Activated CD4-positive, alpha-beta T cell treated with anti-CD3 and anti-CD28 coated beads, Interleukin-2, amount 10 ng/mL, durations not matched to agents 24 days and 14 days (primary cell): ENCODE data around the gene CDH15. TPM values are rescaled to one million over a fixed set of nuclear protein-coding genes. Genes with fewer than 3 reads are reported as not detected.
"Not testable (repeated sequence)": the region's sequence is repeated elsewhere in the genome, so short reads cannot be mapped to it uniquely, and the experiment has no call there.

Experiments used
- DNase-seq: peaks from one replicate; pipeline ENCODE4 v3.0.0; 2022
- H3K27ac Mint-ChIP-seq: one replicate; pipeline ENCODE4 v1.8.0; 2022; ENCODE audit warnings: mild to moderate bottlenecking, mixed read lengths
- H3K27me3 Mint-ChIP-seq: one replicate; pipeline ENCODE4 v1.8.0; 2022; ENCODE audit warnings: mixed read lengths
- H3K36me3 Mint-ChIP-seq: one replicate; pipeline ENCODE4 v1.8.0; 2022; ENCODE audit warnings: low read depth, mild to moderate bottlenecking, mixed read lengths
- H3K4me1 Mint-ChIP-seq: one replicate; pipeline ENCODE4 v1.8.0; 2021; ENCODE audit warnings: mixed read lengths
- H3K4me3 Mint-ChIP-seq: one replicate; pipeline ENCODE4 v1.8.0; 2022; ENCODE audit warnings: mild to moderate bottlenecking, moderate library complexity, mixed read lengths
- H3K9me3 Mint-ChIP-seq: one replicate; pipeline ENCODE4 v1.8.0; 2021; ENCODE audit warnings: mixed read lengths
- intact Hi-C: fragments of 100-400 bp; cut with micrococcal nuclease; formaldehyde crosslinking; loops from one replicate; pipeline ENCODE4 v1.15.1; 2023
- total RNA-seq: library from RNA; stranded (reverse); gene quantifications from 2 replicates; pipeline ENCODE4 v1.2.3, GENCODE V29; 2022

The CDH15 gene
- total RNA-seq, 1 donor from 2014 or later: not detected

DNA sequence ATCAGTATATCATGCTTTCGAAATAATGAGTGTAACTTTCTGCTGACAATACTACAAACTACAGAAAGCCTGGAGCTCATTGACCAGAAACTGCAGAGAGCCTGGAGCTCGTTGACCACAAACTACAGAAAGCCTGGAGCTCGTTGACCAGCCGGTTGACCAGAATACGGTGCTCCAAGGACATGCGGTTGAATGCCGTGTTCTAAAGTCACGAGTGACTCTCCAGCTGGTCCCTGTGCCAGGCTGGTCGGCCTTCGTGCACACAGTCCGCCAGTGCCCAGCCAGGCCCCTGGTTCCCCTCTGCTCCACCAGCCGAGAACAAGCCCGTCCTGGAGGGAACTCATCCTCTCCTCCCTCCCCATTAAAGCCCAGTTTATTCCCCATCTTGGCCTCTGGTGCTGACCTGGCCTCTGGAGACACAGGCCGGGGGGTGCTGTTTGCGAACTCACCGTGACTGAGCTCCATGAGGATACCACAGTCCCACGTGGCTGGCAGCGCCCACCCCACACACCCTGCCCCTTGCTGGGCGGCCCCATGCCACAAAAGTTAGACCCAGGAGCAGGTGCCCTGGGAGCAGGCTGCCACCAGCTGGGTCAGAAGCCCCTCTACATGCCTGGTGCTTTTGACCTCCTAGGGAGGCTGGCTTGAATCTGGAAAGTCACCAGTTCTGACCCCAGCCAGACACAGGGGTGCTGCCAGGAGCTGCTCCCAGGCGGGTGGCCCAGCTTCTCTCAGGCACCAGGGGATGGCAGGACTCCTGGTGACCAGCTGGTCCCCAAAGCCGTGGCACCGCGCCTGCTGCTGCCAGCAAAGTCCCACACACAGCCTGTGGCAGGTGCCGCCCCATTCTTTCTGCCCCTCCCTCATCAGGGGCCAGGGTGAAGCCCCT, 15.5 kb upstream of the CDH15 start:
- Mint-ChIP-seq H3K4me3 (no peak overlapping the region), H3K4me1 (peaks cover 2% of the 10 kb centered on the region), H3K9me3 (peaks cover 3% of the 10 kb centered on the region), H3K36me3 (peaks cover 4% of the 10 kb centered on the region), H3K27ac (no peak overlapping the region), H3K27me3 (no peaks in the 10 kb centered on the region)
- intact Hi-C loops: no loop called here
- no peak for DNase-seq

DNA sequence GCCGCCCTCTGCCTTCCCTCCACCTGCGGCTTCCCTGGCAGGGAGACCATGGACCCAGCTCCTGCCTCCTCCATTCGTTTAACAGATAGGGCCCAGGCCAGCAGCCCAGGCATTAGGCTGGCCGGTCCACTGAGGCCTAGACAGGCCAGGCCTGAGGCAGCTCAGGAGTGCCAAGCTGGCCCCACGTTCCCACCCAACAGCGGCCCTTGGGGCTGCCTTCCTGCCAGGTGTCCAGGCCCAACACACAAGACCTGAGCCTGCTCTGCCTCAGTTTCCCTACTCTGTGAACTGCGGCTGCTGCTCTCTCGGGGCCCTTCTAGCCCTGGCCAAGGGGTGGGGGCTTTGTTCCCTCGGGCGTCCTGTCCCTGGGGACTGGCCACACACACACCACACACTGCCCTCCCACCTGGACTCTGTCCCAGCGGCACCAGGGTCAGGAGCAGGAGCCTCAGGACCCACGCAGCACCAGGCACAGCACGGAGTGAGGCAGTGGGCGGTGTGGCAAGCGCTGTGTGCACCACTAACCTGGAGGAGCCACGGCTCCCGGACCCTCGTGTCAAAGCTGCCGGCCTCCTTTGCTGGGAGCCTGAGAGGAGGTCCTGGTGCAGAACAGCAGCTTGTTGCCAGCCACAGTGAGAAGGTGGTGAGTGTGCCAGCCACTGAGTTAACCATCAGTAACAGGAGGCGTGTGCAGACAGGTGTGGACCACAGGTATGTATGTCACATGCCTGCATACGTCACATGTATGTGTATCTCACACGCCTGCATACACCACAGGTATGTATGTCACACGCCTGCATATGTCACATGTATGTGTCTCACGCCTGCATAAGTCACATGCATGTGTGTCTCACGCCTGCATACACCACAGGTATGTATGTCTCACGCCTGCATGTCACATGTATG, 14.6 kb upstream of the CDH15 start:
- H3K36me3 Mint-ChIP-seq: no peaks in the 10 kb centered on the region
- peaks cover 3% of the 10 kb centered on the region for H3K9me3 Mint-ChIP-seq
- H3K4me3 Mint-ChIP-seq: no peak overlapping the region
- no peak overlapping the region for H3K27ac Mint-ChIP-seq
- DNase-seq: no peak
- H3K27me3 Mint-ChIP-seq: no peaks in the 10 kb centered on the region
- H3K4me1 Mint-ChIP-seq: peaks cover 2% of the 10 kb centered on the region
- intact Hi-C loops: no loop called here

GRCh38 chr16:89157778-89158177, 13.8 kb upstream of the CDH15 start:
- no peak for DNase-seq
- H3K4me3 Mint-ChIP-seq: no peak overlapping the region
- no peaks in the 10 kb centered on the region for H3K27me3 Mint-ChIP-seq
- H3K36me3 Mint-ChIP-seq: no peaks in the 10 kb centered on the region
- intact Hi-C loops: no loop called here
- H3K27ac Mint-ChIP-seq: no peak overlapping the region
- H3K9me3 Mint-ChIP-seq: peaks cover 3% of the 10 kb centered on the region
- no peaks in the 10 kb centered on the region for H3K4me1 Mint-ChIP-seq

GRCh38 chr16:89159066-89159849, 12.3 kb upstream of the CDH15 start:
- Mint-ChIP-seq H3K9me3 (peaks cover 3% of the 10 kb centered on the region), H3K36me3 (no peaks in the 10 kb centered on the region), H3K27ac (no peak overlapping the region), H3K4me3 (no peak overlapping the region), H3K27me3 (no peaks in the 10 kb centered on the region), H3K4me1 (no peaks in the 10 kb centered on the region)
- DNase-seq: no peak
- intact Hi-C loops: no loop called here

DNA sequence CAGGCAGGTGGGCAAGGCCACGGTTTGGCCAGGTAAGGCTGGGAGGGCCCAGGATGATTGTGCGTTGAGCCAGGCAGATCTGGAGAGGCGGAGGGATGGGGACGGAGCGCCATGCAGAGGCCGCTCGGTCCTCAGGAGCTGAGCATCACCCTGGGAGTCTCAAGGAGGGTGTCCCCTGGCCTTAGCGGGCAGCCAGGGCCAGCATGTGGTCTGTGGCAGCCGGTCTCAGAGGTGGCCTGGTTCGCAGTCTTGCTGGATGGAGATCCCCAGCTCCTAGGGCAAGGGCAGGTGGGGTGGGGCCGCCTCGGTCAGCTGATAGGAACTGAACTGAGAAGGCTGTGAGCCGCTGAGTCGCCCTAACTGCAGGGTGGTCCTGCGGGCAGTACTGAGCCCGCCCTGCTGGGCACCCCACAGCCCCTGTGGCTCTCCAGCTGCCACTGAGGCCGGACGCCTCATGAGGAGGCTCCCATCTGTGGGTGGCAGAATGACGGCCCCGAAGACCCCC, 11.6 kb upstream of the CDH15 start:
- Mint-ChIP-seq H3K4me3 (no peak overlapping the region), H3K9me3 (peaks cover 3% of the 10 kb centered on the region), H3K36me3 (no peaks in the 10 kb centered on the region), H3K27me3 (no peaks in the 10 kb centered on the region), H3K4me1 (no peaks in the 10 kb centered on the region), H3K27ac (no peak overlapping the region)
- DNase-seq: no peak
- intact Hi-C loops: loop anchor here (10.0 kb wide), 1 partner anchor 415 kb away; no protein-coding TSS in a partner anchor

GRCh38 chr16:89160977-89161701, 10.4 kb upstream of the CDH15 start:
- Mint-ChIP-seq H3K4me1 (no peaks in the 10 kb centered on the region), H3K36me3 (no peaks in the 10 kb centered on the region), H3K4me3 (no peak overlapping the region), H3K9me3 (peaks cover 3% of the 10 kb centered on the region), H3K27me3 (no peaks in the 10 kb centered on the region), H3K27ac (no peak overlapping the region)
- intact Hi-C loops: loop anchor here (10.0 kb wide), 1 partner anchor 416 kb away; no protein-coding TSS in a partner anchor
- no peak for DNase-seq

GRCh38 chr16:89161763-89162713, 9.5 kb upstream of the CDH15 start:
- Mint-ChIP-seq H3K27me3 (peaks cover 3% of the 10 kb centered on the region), H3K4me1 (no peaks in the 10 kb centered on the region), H3K36me3 (no peaks in the 10 kb centered on the region), H3K27ac (no peak overlapping the region), H3K4me3 (no peak overlapping the region), H3K9me3 (peaks cover 3% of the 10 kb centered on the region)
- intact Hi-C loops: loop anchor here (10.0 kb wide), 1 partner anchor 417 kb away; no protein-coding TSS in a partner anchor
- no peak for DNase-seq

DNA sequence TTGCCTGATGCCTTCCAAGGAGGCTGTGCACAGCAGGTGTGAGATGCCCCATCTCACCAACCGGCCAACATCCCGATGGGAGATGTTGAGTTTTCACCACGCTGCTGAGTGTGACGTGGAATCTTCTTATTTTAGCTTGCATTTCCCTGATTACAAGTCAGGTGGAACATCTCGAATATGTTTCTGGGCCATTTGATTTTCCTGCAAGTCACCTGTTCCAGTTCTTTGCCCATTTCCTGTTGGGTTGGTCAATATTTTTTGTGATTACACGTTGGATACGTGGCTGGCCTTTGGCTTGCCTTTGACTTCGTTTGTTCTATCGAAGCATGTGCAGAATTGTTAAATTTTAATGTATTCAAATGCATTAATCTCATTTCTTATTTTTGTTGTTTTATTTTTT, 8.3 kb upstream of the CDH15 start:
- DNase-seq: no peak
- H3K36me3 Mint-ChIP-seq: no peaks in the 10 kb centered on the region
- H3K27ac Mint-ChIP-seq: no peak overlapping the region
- intact Hi-C loops: loop anchor here (10.0 kb wide), 1 partner anchor 418 kb away; no protein-coding TSS in a partner anchor
- H3K4me1 Mint-ChIP-seq: no peaks in the 10 kb centered on the region
- no peaks in the 10 kb centered on the region for H3K9me3 Mint-ChIP-seq
- H3K4me3 Mint-ChIP-seq: no peak overlapping the region
- peaks cover 3% of the 10 kb centered on the region for H3K27me3 Mint-ChIP-seq

- Mint-ChIP-seq H3K27ac (no peak overlapping the region), H3K36me3 (no peaks in the 10 kb centered on the region), H3K9me3 (no peaks in the 10 kb centered on the region), H3K4me1 (no peaks in the 10 kb centered on the region), H3K27me3 (peaks cover 3% of the 10 kb centered on the region), H3K4me3 (no peak overlapping the region)
- intact Hi-C loops: loop anchor here (10.0 kb wide), 1 partner anchor 420 kb away; no protein-coding TSS in a partner anchor
- no peak for DNase-seq
These were observed 7.1 kb upstream of the CDH15 start for GRCh38 chr16:89164436-89164835.

DNA sequence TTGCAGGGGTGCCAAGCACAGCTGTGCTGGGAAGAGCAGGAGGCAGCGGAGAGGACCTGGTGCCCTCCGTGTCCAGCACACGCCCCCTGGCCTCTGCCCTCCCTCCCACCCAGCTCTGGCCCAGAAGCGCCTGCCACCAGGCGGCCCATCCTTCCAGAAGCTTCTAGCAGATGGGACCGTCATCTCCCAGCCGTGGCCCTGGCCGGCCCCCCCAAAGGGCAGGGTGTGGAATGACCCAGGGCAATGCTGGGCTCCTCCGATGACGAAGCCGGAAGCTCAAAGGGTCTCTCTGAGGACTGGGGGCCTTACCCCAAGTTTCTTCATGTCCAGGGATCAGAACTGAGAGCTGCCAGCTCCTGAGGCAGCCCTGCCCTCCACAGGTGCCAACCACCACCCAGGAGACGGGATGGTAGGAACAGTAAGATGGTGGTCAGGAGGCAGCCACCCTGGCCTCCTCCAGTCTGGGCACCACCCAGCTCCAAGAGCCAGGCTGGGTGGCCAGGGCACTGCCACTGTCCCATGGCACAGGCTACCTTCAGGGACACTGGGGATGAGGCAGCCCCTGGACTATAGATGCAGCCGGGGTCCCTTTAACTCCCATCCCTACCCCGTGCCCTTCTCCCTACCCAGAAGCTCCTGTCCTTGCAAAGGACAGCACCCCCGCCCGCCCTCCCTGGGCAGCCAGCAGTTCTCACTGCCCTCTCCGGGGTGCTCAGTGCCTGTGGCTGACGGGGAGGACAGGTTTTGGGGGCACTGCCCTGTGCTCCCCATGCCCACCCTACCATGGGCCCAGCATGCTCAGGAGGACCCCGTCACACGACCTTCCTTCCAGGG, 6.5 kb upstream of the CDH15 start:
- Mint-ChIP-seq H3K9me3 (no peaks in the 10 kb centered on the region), H3K4me1 (no peaks in the 10 kb centered on the region), H3K36me3 (no peaks in the 10 kb centered on the region), H3K4me3 (no peak overlapping the region), H3K27me3 (peaks cover 3% of the 10 kb centered on the region), H3K27ac (no peak overlapping the region)
- DNase-seq: no peak
- intact Hi-C loops: loop anchor here (10.0 kb wide), 1 partner anchor 420 kb away; no protein-coding TSS in a partner anchor

GRCh38 chr16:89165681-89165979, 5.9 kb upstream of the CDH15 start:
- H3K27ac Mint-ChIP-seq, H3K36me3 Mint-ChIP-seq, H3K4me3 Mint-ChIP-seq, H3K4me1 Mint-ChIP-seq, DNase-seq, H3K27me3 Mint-ChIP-seq, H3K9me3 Mint-ChIP-seq: not testable (repeated sequence)
- intact Hi-C loops: loop anchor here (10.0 kb wide), 1 partner anchor 421 kb away; no protein-coding TSS in a partner anchor
